Endothelial cell of umbilical vein (primary cell): ENCODE measurements around the gene KCNMA1. TPM values are rescaled to one million over a fixed set of nuclear protein-coding genes. Genes with fewer than 3 reads are reported as not detected.

Experiments
- BruUV-seq: library from RNA; stranded (reverse); fragments of 400-500 nt; replicated peaks from 2 replicates; lab custom pipeline; 2021; lab: Mats Ljungman, UMichigan
- CTCF ChIA-PET: fragments of 300-600, 350-600 bp; sonication (Branson Sonifier 250); formaldehyde crosslinking; loops from one replicate; lab custom pipeline; 2021; ENCODE audit warnings: antibody characterized with exemption, inconsistent platforms; lab: Charles Lee
- POLR2A ChIA-PET: fragments of 300-600, 350-600 bp; sonication (Branson Sonifier 250); formaldehyde crosslinking; loops from one replicate; lab custom pipeline; 2021; ENCODE audit warnings: antibody characterized with exemption, inconsistent platforms; lab: Charles Lee
- DNase-seq: peaks from one replicate; pipeline ENCODE4 v3.0.0-alpha.2; 2011; ENCODE audit warnings: low read depth, low spot score
- FAIRE-seq: peaks from 2 replicates; lab custom pipeline; 2011; peaks lifted over from hg19 to GRCh38; lab: Jason Lieb, UNC
- H2AFZ ChIP-seq: 2 replicates; pipeline ENCODE4 v1.6.0; 2012; ENCODE audit warnings: low read depth, low read length, control low read depth, inconsistent platforms
- H3K27ac ChIP-seq: 2 replicates; pipeline ENCODE4 v1.5.1; 2011; ENCODE audit warnings: low read depth, mild to moderate bottlenecking, control low read depth, low read length, moderate library complexity; ENCODE audit not compliant: insufficient read depth
- H3K27me3 ChIP-seq, 2 experiments: 2 replicates each; pipeline versions ENCODE4 v1.6.0 to v1.6.1; 2011; ENCODE audit warnings: low read length in 2 of 2, mixed read lengths in 1 of 2; ENCODE audit not compliant: control insufficient read depth in 2 of 2, insufficient read depth in 2 of 2
- H3K36me3 ChIP-seq, 2 experiments: 2 replicates in 1 of 2; 3 replicates in 1 of 2; pipeline ENCODE4 v1.5.1; 2011; ENCODE audit warnings: low read length in 2 of 2, mild to moderate bottlenecking in 1 of 2, moderate library complexity in 1 of 2; ENCODE audit not compliant: control insufficient read depth in 2 of 2, insufficient read depth in 2 of 2; ENCODE audit errors: extremely low read depth in 1 of 2
- H3K4me1 ChIP-seq: 3 replicates; pipeline ENCODE4 v1.5.1; 2011; ENCODE audit warnings: mild to moderate bottlenecking, low read length; ENCODE audit not compliant: control insufficient read depth, insufficient read depth; ENCODE audit errors: extremely low read depth
- H3K4me2 ChIP-seq: 2 replicates; pipeline ENCODE4 v1.6.1; 2011; ENCODE audit warnings: low read length, control low read depth, mixed read lengths; ENCODE audit not compliant: insufficient read depth
- H3K4me3 ChIP-seq, 3 experiments: fragments of 200-600 bp in 1 of 3; sonication (generic), shearing (Covaris generic) in 1 of 3; replicated peaks in 1 of 3; 2 replicates each; pipeline ENCODE4 v1.5.1; 2011 to 2016; ENCODE audit warnings: control low read depth in 3 of 3, low read length in 3 of 3, mild to moderate bottlenecking in 2 of 3, inconsistent platforms in 1 of 3, low read depth in 1 of 3, moderate library complexity in 1 of 3; ENCODE audit not compliant: insufficient read depth in 1 of 3
- H3K79me2 ChIP-seq: 2 replicates; pipeline ENCODE4 v1.6.0; 2012; ENCODE audit warnings: low read length, inconsistent platforms; ENCODE audit not compliant: control insufficient read depth, insufficient read depth
- H3K9ac ChIP-seq: replicated peaks from 2 replicates; pipeline ENCODE3; 2011; ENCODE audit warnings: low read length, control low read depth; ENCODE audit not compliant: insufficient read depth; ENCODE audit errors: extremely low read depth
- H3K9me1 ChIP-seq: replicated peaks from 3 replicates; pipeline ENCODE4 v1.6.0; 2011; ENCODE audit warnings: mild to moderate bottlenecking, low read length; ENCODE audit not compliant: control insufficient read depth, insufficient read depth; ENCODE audit errors: extremely low read depth
- H3K9me3 ChIP-seq: replicated peaks from 2 replicates; pipeline ENCODE4 v1.5.1; 2012; ENCODE audit warnings: low read length, inconsistent platforms; ENCODE audit not compliant: control insufficient read depth, insufficient read depth
- H4K20me1 ChIP-seq: replicated peaks from 2 replicates; pipeline ENCODE3; 2011; ENCODE audit warnings: mild to moderate bottlenecking, low read length; ENCODE audit not compliant: control insufficient read depth, insufficient read depth; ENCODE audit errors: extremely low read depth
- EZH2 ChIP-seq: IDR thresholded peaks from 2 replicates; pipeline ENCODE4 v1.6.1; 2012; ENCODE audit warnings: borderline replicate concordance, low read depth, mild to moderate bottlenecking, moderate library complexity, low read length, inconsistent platforms; ENCODE audit not compliant: severe bottlenecking
- FOS ChIP-seq: IDR thresholded peaks from 2 replicates; pipeline ENCODE4 v1.6.1; 2011; ENCODE audit warnings: mild to moderate bottlenecking, low read length, moderate library complexity, borderline replicate concordance; ENCODE audit not compliant: insufficient read depth
- GATA2 ChIP-seq: IDR thresholded peaks from 2 replicates; pipeline ENCODE4 v1.7.0; 2011; ENCODE audit warnings: low read depth, mild to moderate bottlenecking, moderate library complexity, mixed read lengths, low read length; ENCODE audit not compliant: insufficient read length, insufficient read depth
- JUN ChIP-seq: IDR thresholded peaks from 2 replicates; pipeline ENCODE4 v1.6.1; 2011; ENCODE audit warnings: borderline replicate concordance, low read depth; ENCODE audit not compliant: insufficient read length, insufficient read depth
- MYC ChIP-seq: IDR thresholded peaks from one replicate; pipeline ENCODE4 v1.6.1; 2011; ENCODE audit warnings: mild to moderate bottlenecking, low read depth, low read length
- POLR2A ChIP-seq: IDR thresholded peaks from 2 replicates; pipeline ENCODE4 v1.6.1; 2012; ENCODE audit warnings: low read depth, mild to moderate bottlenecking, control low read depth, low read length
- POLR2AphosphoS5 ChIP-seq: IDR thresholded peaks from 2 replicates; pipeline ENCODE4 v1.6.1; 2012; ENCODE audit warnings: low read depth, mild to moderate bottlenecking, control low read depth, low read length, moderate library complexity; ENCODE audit not compliant: insufficient read depth
- dilution Hi-C: fragments of 300-500 bp; cut with MboI; formaldehyde crosslinking; loops from one replicate; pipeline ENCODE4 v1.15.0; 2019; ENCODE audit warnings: low sequenced_read_pairs; ENCODE audit not compliant: extremely low pct_ligation_motif_present
- intact Hi-C: fragments of 100-400 bp; cut with micrococcal nuclease; formaldehyde crosslinking; loops from one replicate; pipeline ENCODE4 v1.10.0; 2022
- polyA plus RNA-seq, 4 experiments: library from polyadenylated mRNA; depleted of rRNA in 3 of 4; stranded (reverse) in 3 of 4; unstranded in 1 of 4; fragments of >200 nt; gene quantifications; 2 replicates each; pipeline versions ENCODE4 v1.2.1 to v1.2.3, GENCODE V29; 2011 to 2012; ENCODE audit warnings: missing spikeins in 1 of 4
- total RNA-seq: library from RNA; stranded (reverse); gene quantifications from 2 replicates; pipeline ENCODE4 v1.2.3, GENCODE V29; 2021
- TF ChIP-seq, protein P1 (sequence below): IDR thresholded peaks from 2 replicates; pipeline ENCODE4 v1.6.1; 2011; ENCODE audit not compliant: insufficient read depth, insufficient read length
- TF ChIP-seq, protein P2 (sequence below), 2 donors: IDR thresholded peaks; 1 replicate in 1 of 2; 2 replicates in 1 of 2; pipeline ENCODE4 v1.5.1; 2011; ENCODE audit warnings: low read length in 2 of 2, mild to moderate bottlenecking in 2 of 2, moderate library complexity in 2 of 2, control low read depth in 1 of 2, inconsistent platforms in 1 of 2, low read depth in 1 of 2; ENCODE audit not compliant: insufficient read depth in 1 of 2; ENCODE audit errors: extremely low read depth in 1 of 2

KCNMA1 gene
- total and polyA plus RNA-seq, 2 donors (not counting 3 experiments of a cell fraction or from before 2014, with no cell fraction given) = 0.10 to 0.82 TPM

DNA sequence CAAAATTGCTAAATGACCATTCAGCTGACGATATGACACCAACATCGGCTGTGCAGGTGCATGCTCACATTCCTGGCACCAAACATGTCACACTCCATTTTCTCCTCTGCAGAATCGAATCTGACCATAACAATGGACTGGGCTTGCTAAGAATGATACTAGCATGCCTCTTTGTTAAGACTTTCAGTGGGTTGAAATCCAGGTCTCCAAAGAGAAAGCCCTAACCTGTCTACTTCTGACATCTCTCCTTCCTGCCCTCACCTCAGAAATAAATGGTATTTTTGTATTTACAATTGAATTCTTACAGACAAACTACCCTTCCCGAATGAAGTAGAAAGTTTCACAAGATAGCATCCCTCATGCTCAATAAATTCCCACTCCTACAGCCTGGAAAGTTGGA, 373.9 kb downstream of the KCNMA1 start:
- Histone ChIP-seq H4K20me1 (no peaks in the 10 kb centered on the region), H3K9ac (no peak overlapping the region), H3K27me3 (peaks cover 0 to 2% of the 10 kb centered on the region in 2 experiments), H3K79me2 (no peaks in the 10 kb centered on the region), H2AFZ (no peak overlapping the region), H3K36me3 (no peaks in the 10 kb centered on the region), H3K27ac (no peak overlapping the region), H3K4me3 (no peak overlapping the region), H3K4me1 (no peaks in the 10 kb centered on the region), H3K4me2 (no peak overlapping the region), H3K9me1 (no peaks in the 10 kb centered on the region), H3K9me3 (no peaks in the 10 kb centered on the region)
- ChIA-PET CTCF (interaction anchor here (1.3 kb wide), 1 partner anchor 14 kb away, joined by 3 read pairs; no protein-coding TSS in a partner anchor), POLR2A (no interaction called here)
- no peak for FAIRE-seq
- intact Hi-C loops = no loop called here
- no peak for TF ChIP-seq FOS
- no peak for DNase-seq
- BruUV-seq = no TSS peak
- dilution Hi-C loops = no loop called here

DNA sequence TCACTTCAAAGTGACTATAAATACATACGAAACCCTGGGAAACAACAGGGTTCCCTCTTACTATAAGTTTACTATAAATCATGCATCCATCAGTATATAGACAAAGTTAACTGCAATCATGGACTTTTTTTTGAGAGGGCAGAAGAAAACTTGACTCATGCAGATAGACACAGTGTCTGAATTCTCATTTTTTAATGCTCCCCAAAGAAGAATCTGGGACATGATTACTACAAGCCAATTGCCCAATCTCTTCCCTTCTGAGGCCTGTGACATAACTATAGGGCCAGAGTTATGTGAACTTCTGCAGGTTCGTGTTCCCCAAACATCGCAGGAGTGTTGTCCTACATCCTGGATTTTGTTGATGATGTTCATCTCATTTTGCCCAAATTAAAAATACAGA, 376.5 kb downstream of the KCNMA1 start:
- Histone ChIP-seq H3K4me1 (no peaks in the 10 kb centered on the region), H3K4me2 (no peak overlapping the region), H2AFZ (no peak overlapping the region), H3K9ac (no peak overlapping the region), H3K36me3 (no peaks in the 10 kb centered on the region), H3K9me1 (no peaks in the 10 kb centered on the region), H3K9me3 (no peaks in the 10 kb centered on the region), H3K27me3 (peaks cover 0 to 2% of the 10 kb centered on the region in 2 experiments), H4K20me1 (no peaks in the 10 kb centered on the region), H3K27ac (no peak overlapping the region), H3K4me3 (no peak overlapping the region), H3K79me2 (no peaks in the 10 kb centered on the region)
- DNase-seq (no peak), FAIRE-seq (no peak)
- no TSS peak for BruUV-seq
- CTCF ChIA-PET = interaction anchor here (1.3 kb wide), 1 partner anchor 10 kb away, joined by 5 read pairs; no protein-coding TSS in a partner anchor
- TF ChIP-seq MYC = no peak
- TF ChIP-seq, protein P1, sequence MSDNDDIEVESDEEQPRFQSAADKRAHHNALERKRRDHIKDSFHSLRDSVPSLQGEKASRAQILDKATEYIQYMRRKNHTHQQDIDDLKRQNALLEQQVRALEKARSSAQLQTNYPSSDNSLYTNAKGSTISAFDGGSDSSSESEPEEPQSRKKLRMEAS = no peak
- TF ChIP-seq POLR2A = no peak
- no peak for TF ChIP-seq FOS
- no peak for TF ChIP-seq JUN
- no peak for TF ChIP-seq EZH2
- TF ChIP-seq GATA2 = no peak
- no peak for TF ChIP-seq POLR2AphosphoS5
- TF ChIP-seq, protein P2, sequence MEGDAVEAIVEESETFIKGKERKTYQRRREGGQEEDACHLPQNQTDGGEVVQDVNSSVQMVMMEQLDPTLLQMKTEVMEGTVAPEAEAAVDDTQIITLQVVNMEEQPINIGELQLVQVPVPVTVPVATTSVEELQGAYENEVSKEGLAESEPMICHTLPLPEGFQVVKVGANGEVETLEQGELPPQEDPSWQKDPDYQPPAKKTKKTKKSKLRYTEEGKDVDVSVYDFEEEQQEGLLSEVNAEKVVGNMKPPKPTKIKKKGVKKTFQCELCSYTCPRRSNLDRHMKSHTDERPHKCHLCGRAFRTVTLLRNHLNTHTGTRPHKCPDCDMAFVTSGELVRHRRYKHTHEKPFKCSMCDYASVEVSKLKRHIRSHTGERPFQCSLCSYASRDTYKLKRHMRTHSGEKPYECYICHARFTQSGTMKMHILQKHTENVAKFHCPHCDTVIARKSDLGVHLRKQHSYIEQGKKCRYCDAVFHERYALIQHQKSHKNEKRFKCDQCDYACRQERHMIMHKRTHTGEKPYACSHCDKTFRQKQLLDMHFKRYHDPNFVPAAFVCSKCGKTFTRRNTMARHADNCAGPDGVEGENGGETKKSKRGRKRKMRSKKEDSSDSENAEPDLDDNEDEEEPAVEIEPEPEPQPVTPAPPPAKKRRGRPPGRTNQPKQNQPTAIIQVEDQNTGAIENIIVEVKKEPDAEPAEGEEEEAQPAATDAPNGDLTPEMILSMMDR (IDR thresholded peaks at IDR 0.05; ENCODE audit: extremely low read depth in 1 of 2, insufficient read depth in 1 of 2, low read depth in 1 of 2, low read length in 2 of 2) = no peak
- intact Hi-C loops = no loop called here
- dilution Hi-C loops = no loop called here
- POLR2A ChIA-PET = no interaction called here
